Esophagus squamous epithelium (tissue), 4 donors: ENCODE results near the gene EML2.
A peak's percentile ranks its signal among the peaks of the same experiment; 100 is the strongest.

Experiments used
- CTCF ChIP-seq, 6 experiments: fragments of 450-650 bp in 4 of 6; fragments of 200-600 bp in 2 of 6; sonication (generic) in 2 of 6; IDR thresholded peaks; one replicate each; pipeline ENCODE4 v1.5.1; 2016 to 2019; ENCODE audit warnings: antibody characterized with exemption in 6 of 6, mild to moderate bottlenecking in 4 of 6, moderate library complexity in 4 of 6
- POLR2A ChIP-seq, 4 donors: fragments of 450-650 bp; IDR thresholded peaks; one replicate each; pipeline ENCODE4 v1.6.1; 2017; ENCODE audit warnings: antibody characterized with exemption in 4 of 4, mild to moderate bottlenecking in 4 of 4, moderate library complexity in 3 of 4

GRCh38 chr19:45607071-45608029 lies 31.8 kb downstream of the EML2 start:
- peak; percentile 88 to 93 (median 90) for TF ChIP-seq CTCF (IDR thresholded peaks at IDR 0.05)
- no peak for TF ChIP-seq POLR2A (IDR thresholded peaks at IDR 0.05)
